K562 (cell line): ENCODE data around the gene TIGD7. TPM values are rescaled to one million over a fixed set of nuclear protein-coding genes. Genes with fewer than 3 reads are reported as not detected.
A peak's percentile ranks its signal among the peaks of the same experiment; 100 is the strongest.

Experiments
- ATF1 ChIP-seq, 2 experiments: fragments of 450-650 bp in 1 of 2; IDR thresholded peaks; 2 replicates each; pipeline ENCODE4 v1.6.1; 2016; ENCODE audit warnings: missing compliant biosample characterization in 1 of 2, missing genetic modification characterization in 1 of 2
- CREB3 ChIP-seq: fragments of 450-650 bp; conservative IDR thresholded peaks from 2 replicates; pipeline ENCODE4 v1.6.1; 2016; ENCODE audit warnings: missing genetic modification characterization, low read depth, mild to moderate bottlenecking, missing compliant biosample characterization, moderate library complexity
- ELK3 ChIP-seq: fragments of 450-650 bp; formaldehyde crosslinking; IDR thresholded peaks from 2 replicates; pipeline ENCODE4 v1.4.0; 2020; ENCODE audit warnings: mild to moderate bottlenecking
- FOXP4 ChIP-seq: sonication (generic); formaldehyde crosslinking; IDR thresholded peaks from 2 replicates; pipeline ENCODE4 v1.8.0; 2022; ENCODE audit warnings: mild to moderate bottlenecking, missing genetic modification reagents, borderline replicate concordance
- IRF2 ChIP-seq: sonication (generic); formaldehyde crosslinking; IDR thresholded peaks from 2 replicates; pipeline ENCODE4 v1.8.1; 2022; ENCODE audit warnings: mild to moderate bottlenecking, missing genetic modification reagents
- NR1H2 ChIP-seq: sonication (generic); formaldehyde crosslinking; IDR thresholded peaks from 2 replicates; pipeline ENCODE4 v1.4.0; 2020; ENCODE audit warnings: mild to moderate bottlenecking, missing genetic modification reagents
- PCBP2 ChIP-seq: fragments of 200-400 bp; formaldehyde crosslinking; IDR thresholded peaks from 2 replicates; pipeline ENCODE4 v1.6.1; 2018; ENCODE audit warnings: low read length, low read depth, mild to moderate bottlenecking, moderate library complexity; ENCODE audit not compliant: poor library complexity, severe bottlenecking
- RB1 ChIP-seq: fragments of 450-650 bp; IDR thresholded peaks from 2 replicates; pipeline ENCODE4 v1.6.1; 2017; ENCODE audit warnings: low read depth, mild to moderate bottlenecking
- SNRNP70 ChIP-seq: fragments of 200-400 bp; formaldehyde crosslinking; optimal IDR thresholded peaks from 2 replicates; pipeline ENCODE3; 2017; ENCODE audit warnings: low read depth, low read length
- TRIM28 ChIP-seq: fragments of 450-650 bp; IDR thresholded peaks from 2 replicates; pipeline ENCODE4 v1.6.1; 2017
- ZFP36 ChIP-seq: fragments of 150-350 bp; IDR thresholded peaks from 2 replicates; pipeline ENCODE4 v1.6.1; 2018; ENCODE audit warnings: low read length, low read depth; ENCODE audit not compliant: partially characterized antibody
- ZNF239 ChIP-seq: fragments of 250-450 bp; sonication (Bioruptor Pico); IDR thresholded peaks from 2 replicates; pipeline ENCODE4 v1.4.0; 2020; ENCODE audit warnings: mild to moderate bottlenecking
- ZNF263 ChIP-seq: sonication (generic); formaldehyde crosslinking; IDR thresholded peaks from 2 replicates; pipeline ENCODE4 v1.8.0; 2022; ENCODE audit warnings: mild to moderate bottlenecking, missing genetic modification reagents, borderline replicate concordance
- ZNF512 ChIP-seq: IDR thresholded peaks from 2 replicates; pipeline ENCODE4 v1.6.1; 2016; ENCODE audit warnings: missing genetic modification characterization, missing compliant biosample characterization
- ZNF561 ChIP-seq: fragments of 450-650 bp; formaldehyde crosslinking; conservative IDR thresholded peaks from 2 replicates; pipeline ENCODE4 v1.4.0; 2020; ENCODE audit warnings: mild to moderate bottlenecking, moderate library complexity
- ZNF707 ChIP-seq: fragments of 250-450 bp; sonication (Bioruptor Pico); conservative IDR thresholded peaks from 2 replicates; pipeline ENCODE4 v1.8.0; 2022; ENCODE audit warnings: inconsistent platforms, mild to moderate bottlenecking, moderate library complexity
- ZSCAN29 ChIP-seq: fragments of 450-650 bp; IDR thresholded peaks from 2 replicates; pipeline ENCODE4 v1.6.1; 2017
- polyA plus RNA-seq, 8 experiments: library from polyadenylated mRNA; depleted of rRNA in 4 of 8; stranded (reverse) in 5 of 8; unstranded in 3 of 8; fragments of >200 nt; fragmentation: Nextera tagmentation in 2 of 8; fragmentation: Illumina TruSeq in 1 of 8; extraction: Ambion mirVana in 2 of 8; extraction: Trizol in 1 of 8; gene quantifications; 2 replicates each; pipeline versions ENCODE4 v1.2.1 to v1.2.3, GENCODE V29; 2011 to 2014; ENCODE audit warnings: inconsistent platforms in 1 of 8, missing spikeins in 1 of 8
- total RNA-seq, 7 experiments: library from RNA; depleted of rRNA in 6 of 7; stranded (reverse); fragments of >200 nt in 6 of 7; fragmentation: Illumina TruSeq in 2 of 7; extraction: Trizol in 2 of 7; gene quantifications; 2 replicates each; pipeline versions ENCODE4 v1.2.1 to v1.2.3, GENCODE V29; 2011 to 2021; ENCODE audit warnings: low replicate concordance in 1 of 7

Gene TIGD7
- total and polyA plus RNA-seq, 9 of the 15 experiments (the other 6 are each of a cell fraction or from before 2014, with no cell fraction given), result 0.84 to 10.7 (median 6.7) TPM

GRCh38 chr16:3283543-3284447, 21.4 kb downstream of the TIGD7 start (continued):
- 0 out of 2 replicates have a peak, but pooled peaks have one; percentile 26 for TF ChIP-seq NR1H2 (CRISPR knock-in tag)
- TF ChIP-seq CREB3 (tag), result no peak
- TF ChIP-seq FOXP4 (CRISPR knock-in tag), result no peak
- peak; percentile 34; the same call in 1 of the 2 replicates for TF ChIP-seq IRF2 (CRISPR knock-in tag)
- no peak for TF ChIP-seq ZNF707 (CRISPR knock-in tag)
- no peak for TF ChIP-seq ELK3 (CRISPR knock-in tag)
- peak; percentile 19; the same call in 1 of the 2 replicates for TF ChIP-seq ZNF239 (CRISPR knock-in tag)
- 0 out of 2 replicates have a peak, but pooled peaks have one; percentile 1 for TF ChIP-seq TRIM28
- no peak for TF ChIP-seq ZFP36
- TF ChIP-seq ZNF561, result 0 out of 2 replicates have a peak, but pooled peaks have one; percentile 18
- TF ChIP-seq ZNF263 (CRISPR knock-in tag), result no peak
- 0 out of 2 replicates have a peak, but pooled peaks have one; percentile 30 for TF ChIP-seq RB1
- TF ChIP-seq PCBP2, result no peak
- TF ChIP-seq ZSCAN29, result no peak
- TF ChIP-seq SNRNP70, result no peak
- no peak for TF ChIP-seq ATF1 (CRISPR knock-in tag; IDR thresholded peaks at IDR 0.05)
- TF ChIP-seq ATF1 (tag; IDR thresholded peaks at IDR 0.05), result peak; percentile 5
- TF ChIP-seq ZNF512 (tag), result no peak
